HG03196 (cell line): Measurements from ENCODE around the gene NFASC.

Source experiments
- ATAC-seq: cut with Tn5 transposase; IDR thresholded peaks from one replicate; pipeline ENCODE4 v1.9.1; 2021; ENCODE audit not compliant: unreplicated experiment

The NFASC gene

GRCh38 chr1:204958317-204959307 lies 88.0 kb downstream of the NFASC start:
- no peak for ATAC-seq

- ATAC-seq, result no peak
Observed at GRCh38 chr1:204959374-204959773, 88.7 kb downstream of the NFASC start.

DNA sequence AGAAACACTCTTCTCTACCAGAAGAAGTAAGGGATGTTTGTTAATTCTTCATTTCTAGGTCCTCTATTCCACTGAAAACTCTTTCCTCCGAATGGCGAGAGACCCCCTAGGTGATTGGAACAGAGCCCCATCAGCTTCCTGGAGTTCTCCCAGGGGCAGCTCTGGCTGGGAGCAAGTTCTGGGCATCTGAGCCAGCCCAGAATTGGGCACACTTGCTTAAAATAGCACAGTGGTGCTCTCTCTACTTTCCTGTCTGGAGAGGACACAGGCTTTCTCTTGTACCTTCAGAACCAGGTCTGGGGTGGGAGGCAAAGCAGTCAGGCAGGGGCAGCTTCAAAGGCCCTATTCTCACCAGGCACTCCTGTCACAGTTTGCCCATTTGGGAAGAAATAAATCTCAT lies 89.2 kb downstream of the NFASC start:
- ATAC-seq, result no peak

DNA sequence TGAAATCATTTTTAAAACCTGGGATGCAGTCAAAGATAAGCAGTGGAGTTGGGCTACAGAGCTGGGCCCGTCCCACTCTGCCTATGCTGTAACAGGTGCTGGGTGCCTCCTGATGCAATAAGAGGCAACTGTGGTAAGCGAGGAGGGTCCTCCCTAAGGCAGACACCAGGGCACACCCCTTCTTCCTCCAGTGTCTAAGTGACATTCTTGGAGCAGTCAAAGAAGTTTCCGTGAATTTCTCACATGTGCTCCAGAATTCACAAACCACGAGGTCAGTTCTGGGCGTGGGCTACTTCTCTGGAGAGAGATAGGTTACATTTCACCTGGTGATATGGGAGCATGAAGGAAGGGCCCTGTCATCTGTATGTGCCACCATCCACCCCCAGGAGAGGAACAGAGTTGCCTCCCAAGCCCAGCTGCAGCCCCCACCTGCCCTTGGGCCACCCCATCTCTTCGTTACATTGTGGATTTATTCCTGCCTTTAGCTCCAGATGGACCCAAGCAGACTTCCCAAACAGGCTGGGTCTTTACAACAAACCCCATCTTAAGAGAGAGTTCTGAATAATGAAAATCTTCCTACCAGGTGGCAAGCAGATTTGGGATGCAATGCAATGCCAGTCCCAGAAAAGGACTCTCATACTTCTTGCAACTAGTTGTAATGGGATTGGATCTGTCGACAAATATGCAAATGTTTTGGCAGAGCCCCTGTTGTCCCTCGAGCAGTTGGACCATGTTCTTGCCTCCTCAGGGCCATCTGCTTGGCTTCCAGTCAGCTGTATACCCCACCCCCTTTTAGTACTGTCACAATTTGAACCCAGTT lies 89.9 kb downstream of the NFASC start:
- ATAC-seq, result no peak

- ATAC-seq, result no peak
Observed at GRCh38 chr1:204961765-204962419, 91.2 kb downstream of the NFASC start.

- no peak for ATAC-seq
Observed at GRCh38 chr1:204962742-204963632, 92.3 kb downstream of the NFASC start.

GRCh38 chr1:204967451-204967850 lies 96.8 kb downstream of the NFASC start:
- ATAC-seq, result no peak

DNA sequence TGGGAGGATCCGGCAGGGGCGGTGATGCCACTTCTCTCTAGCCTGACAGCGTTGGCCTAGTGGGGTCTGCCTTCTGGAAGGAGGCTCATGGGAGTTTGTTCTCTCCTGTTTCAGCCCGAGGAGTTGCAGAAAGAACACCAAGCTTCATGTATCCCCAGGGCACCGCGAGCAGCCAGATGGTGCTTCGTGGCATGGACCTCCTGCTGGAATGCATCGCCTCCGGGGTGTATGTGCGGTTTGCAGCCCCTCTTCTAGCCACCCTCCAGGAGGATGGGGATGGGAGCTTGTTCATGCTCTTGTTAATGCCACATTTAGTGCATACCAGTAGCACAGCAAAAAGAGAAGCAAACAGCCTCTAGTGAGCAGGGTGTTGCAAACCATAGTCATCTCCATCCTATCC lies 97.5 kb downstream of the NFASC start:
- no peak for ATAC-seq

GRCh38 chr1:204968951-204969350 lies 98.3 kb downstream of the NFASC start:
- ATAC-seq, result no peak

DNA sequence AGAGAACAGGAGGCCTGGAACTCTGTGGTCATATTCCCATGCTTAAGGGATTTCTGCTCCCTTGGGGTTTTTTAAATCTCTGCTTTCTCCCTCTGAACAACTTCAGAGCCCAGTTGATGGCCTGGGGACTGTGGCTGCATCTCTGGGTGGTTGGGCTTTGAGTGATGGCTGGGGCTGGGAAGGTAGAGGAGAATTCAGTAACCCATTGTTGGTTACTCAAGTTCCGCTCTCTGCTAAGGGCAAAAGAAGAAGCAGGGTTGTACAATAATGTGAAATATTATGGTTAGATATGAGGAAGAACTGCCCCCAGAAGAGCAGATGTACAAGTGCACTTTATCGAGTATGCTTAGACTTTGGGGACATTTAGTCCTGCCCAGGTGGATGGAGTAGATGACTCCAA lies 100.3 kb downstream of the NFASC start:
- ATAC-seq, result no peak

DNA sequence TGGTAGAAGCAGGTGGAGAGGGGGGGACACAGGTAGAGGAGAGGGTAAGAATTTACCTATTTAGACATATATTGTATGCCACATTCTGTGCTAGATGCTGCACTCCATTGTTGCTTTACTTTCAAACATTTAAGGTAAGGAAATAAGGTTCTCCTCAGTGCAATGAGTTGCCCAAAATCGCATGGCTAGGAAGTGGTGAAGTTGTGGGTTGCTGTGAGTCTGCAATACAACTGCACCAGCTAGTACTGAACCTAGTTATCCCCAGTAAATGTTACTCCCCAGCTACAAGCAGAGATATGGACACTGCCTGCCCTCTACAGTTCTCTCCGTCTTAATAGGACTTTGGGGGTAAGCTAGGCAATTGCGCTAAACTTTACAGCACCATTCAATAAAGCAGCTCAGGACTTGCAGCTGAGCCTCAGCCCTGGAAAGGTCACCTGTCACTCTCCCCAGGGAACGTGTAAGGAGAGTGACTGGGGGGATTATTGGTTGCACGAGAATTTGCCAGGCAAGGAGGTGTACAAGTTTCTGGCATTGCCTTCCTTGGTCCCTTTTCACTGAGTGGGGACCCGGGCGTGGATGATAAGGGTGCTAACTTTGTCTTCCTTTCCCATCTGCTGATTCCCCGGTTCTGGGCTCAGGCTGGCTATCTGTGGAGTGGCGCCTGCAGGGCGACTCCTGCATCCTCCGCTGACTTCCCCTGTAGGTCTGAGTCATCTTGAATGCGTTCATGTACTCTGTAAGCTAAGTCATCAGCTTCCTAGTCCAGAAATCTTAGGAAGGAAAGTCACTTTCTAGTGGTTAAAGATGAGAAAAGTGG lies 101.1 kb downstream of the NFASC start:
- ATAC-seq, result no peak

DNA sequence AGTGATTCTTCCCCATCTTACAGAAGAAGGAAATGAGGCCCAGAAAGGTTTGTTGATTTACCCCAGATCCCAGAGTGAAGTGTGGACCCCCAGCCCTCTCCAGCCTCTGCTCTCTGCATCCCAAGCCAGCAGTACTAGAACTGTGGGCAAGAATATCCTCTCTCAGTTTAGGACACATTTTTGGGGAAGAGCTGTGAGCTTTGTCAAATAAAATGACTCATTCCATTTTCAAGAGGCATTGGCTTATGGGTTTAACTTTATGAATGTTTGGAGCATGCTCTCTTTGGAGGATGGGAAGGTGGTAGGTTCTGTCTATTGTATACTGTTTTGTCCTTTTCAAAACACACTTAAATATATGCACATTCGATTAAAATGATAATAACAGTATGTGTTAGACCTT lies 101.8 kb downstream of the NFASC start:
- ATAC-seq, result no peak

GRCh38 chr1:204973449-204973848 lies 102.8 kb downstream of the NFASC start:
- no peak for ATAC-seq

GRCh38 chr1:204974327-204974726 lies 103.7 kb downstream of the NFASC start:
- ATAC-seq, result no peak

- no peak for ATAC-seq
Observed at GRCh38 chr1:204975021-204975420, 104.4 kb downstream of the NFASC start.

DNA sequence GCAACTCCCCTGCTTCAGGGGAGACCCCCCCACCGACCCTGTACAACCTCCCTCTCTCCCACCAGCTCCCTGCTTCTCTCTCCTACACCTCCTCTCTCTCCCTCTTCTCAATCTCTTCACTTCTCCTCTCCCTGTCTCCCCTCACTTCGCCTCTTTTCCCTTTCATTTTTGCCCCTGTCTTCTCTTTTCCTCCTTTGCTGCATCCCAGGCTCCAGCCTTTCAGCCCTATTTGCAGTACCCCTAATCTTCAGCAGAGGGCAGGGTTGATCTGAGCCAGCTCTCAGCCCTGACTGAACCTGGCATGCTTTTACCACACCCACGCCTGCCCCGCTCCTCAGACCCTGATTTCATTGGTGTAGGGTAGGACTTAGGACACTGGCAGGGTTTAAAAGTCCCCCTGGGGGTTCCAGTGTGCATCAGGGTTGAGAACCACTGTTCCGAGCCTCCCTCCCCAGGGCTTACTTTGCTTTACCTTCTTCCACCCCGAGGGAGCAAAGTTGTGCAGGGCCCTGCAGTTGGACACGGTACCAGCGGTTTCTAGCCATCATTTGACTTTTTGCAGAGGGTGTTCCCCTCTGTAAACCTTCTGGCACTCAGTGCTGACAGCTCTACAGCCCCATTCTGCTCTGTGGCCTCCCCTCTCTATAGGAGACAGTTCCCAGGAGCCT lies 105.0 kb downstream of the NFASC start:
- no peak for ATAC-seq

DNA sequence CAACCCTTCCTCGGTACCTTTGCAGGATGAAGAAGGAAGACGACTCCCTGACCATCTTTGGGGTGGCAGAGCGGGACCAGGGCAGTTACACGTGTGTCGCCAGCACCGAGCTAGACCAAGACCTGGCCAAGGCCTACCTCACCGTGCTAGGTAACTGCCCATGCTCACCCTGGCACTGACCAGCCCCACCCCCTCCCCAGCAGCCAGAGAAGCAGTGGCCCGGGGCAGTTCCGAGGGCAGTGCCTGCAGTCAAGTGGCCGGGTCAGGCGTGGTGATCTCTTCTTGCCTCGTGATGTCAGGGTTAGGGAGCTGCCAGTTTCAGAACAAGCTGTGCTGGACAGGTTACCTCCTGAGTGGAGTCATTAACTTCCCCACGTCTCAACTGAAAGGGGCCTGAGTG lies 106.0 kb downstream of the NFASC start:
- ATAC-seq, result no peak

DNA sequence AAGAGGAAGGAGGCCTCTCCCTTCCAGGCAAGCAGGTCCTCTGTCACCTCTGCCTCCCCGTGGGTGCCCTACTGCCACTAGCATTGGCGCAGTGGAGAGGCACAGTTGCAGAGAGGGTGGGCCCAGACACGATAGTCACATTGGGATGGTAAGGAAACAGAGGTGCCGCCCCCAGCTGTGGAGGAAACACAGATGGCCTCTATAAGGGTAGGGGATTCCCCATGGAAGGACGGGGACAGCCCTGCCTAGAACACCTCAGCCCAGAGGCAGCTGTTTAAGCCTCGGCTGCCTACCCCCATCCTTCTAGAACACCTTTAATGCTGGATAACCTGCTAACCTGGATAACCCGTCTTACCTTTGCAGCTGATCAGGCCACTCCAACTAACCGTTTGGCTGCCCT lies 106.7 kb downstream of the NFASC start:
- no peak for ATAC-seq

DNA sequence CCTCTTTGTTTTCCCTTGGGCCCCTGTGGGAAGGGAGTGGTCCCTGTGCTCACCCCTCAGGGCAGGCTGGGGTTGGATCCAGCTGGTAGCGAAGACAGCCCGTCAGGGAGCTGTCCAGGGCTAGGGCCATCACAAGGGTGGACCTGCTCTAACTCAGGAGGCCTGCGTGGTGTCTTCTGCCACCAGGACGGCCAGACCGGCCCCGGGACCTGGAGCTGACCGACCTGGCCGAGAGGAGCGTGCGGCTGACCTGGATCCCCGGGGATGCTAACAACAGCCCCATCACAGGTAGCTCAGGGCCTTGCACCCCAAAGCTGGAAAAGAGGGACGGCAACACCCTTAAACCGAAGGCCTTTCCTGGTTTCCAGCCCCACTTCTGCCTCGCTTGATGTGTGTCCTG lies 108.1 kb downstream of the NFASC start:
- ATAC-seq, result no peak
